ENCODE data around the gene ARGFX. TPM values are rescaled to one million over a fixed set of nuclear protein-coding genes. Genes with fewer than 3 reads are reported as not detected.

Gene ARGFX
- not detected for total RNA-seq

GRCh38 chr3:121567649-121568048 is at the start of gene ARGFX:
Gene ARGFX, plus strand, starts transcription at chr3:121567949. Its CDS starts 2,765 bp downstream, at chr3:121570714.
- intact Hi-C loops (cut with DNase I; ENCODE audit: low total_unique reads): no loop called here
- H3K4me3 ChIP-seq (ENCODE audit: low read depth, poor library complexity, severe bottlenecking): no peak within 1 kb of the TSS
- WGBS, 2 donors: 92 to 93% methylated on average over 5 of the region's 5 CpGs
- no peak for TF ChIP-seq POLR2A (IDR thresholded peaks at IDR 0.05)
- TF ChIP-seq CTCF (IDR thresholded peaks at IDR 0.05): no peak
- no peak for DNase-seq (ENCODE audit: low spot score in 2 of 2)

GRCh38 chr3:121517953-121518655 is 49.6 kb upstream of the ARGFX start:
- intact Hi-C loops (cut with DNase I; ENCODE audit: low total_unique reads): no loop called here
- 91% methylated on average over 5 of the region's 5 CpGs for WGBS, 2 donors
- no peak for TF ChIP-seq CTCF (IDR thresholded peaks at IDR 0.05)
- no peak for TF ChIP-seq POLR2A (IDR thresholded peaks at IDR 0.05)
- no peak overlapping the region for H3K4me3 ChIP-seq (ENCODE audit: low read depth, poor library complexity, severe bottlenecking)
- DNase-seq (ENCODE audit: low spot score in 2 of 2): no peak

- no peak for DNase-seq (ENCODE audit: low spot score in 2 of 2)
- no peak overlapping the region for H3K4me3 ChIP-seq (ENCODE audit: low read depth, poor library complexity, severe bottlenecking)
- WGBS, 2 donors: 94 to 97% methylated on average over 3 of the region's 3 CpGs
- no peak for TF ChIP-seq POLR2A (IDR thresholded peaks at IDR 0.05)
- TF ChIP-seq CTCF (IDR thresholded peaks at IDR 0.05): no peak
- intact Hi-C loops (cut with DNase I; ENCODE audit: low total_unique reads): no loop called here
These were observed 47.2 kb upstream of the ARGFX start for GRCh38 chr3:121520510-121520909.

GRCh38 chr3:121529308-121529707 is 38.4 kb upstream of the ARGFX start:
- intact Hi-C loops (cut with DNase I; ENCODE audit: low total_unique reads): no loop called here
- DNase-seq (ENCODE audit: low spot score in 2 of 2): no peak
- H3K4me3 ChIP-seq (ENCODE audit: low read depth, poor library complexity, severe bottlenecking): no peak overlapping the region
- TF ChIP-seq POLR2A (IDR thresholded peaks at IDR 0.05) (no peak), CTCF (IDR thresholded peaks at IDR 0.05) (no peak)
- 82 to 89% methylated on average over 3 of the region's 3 CpGs for WGBS, 2 donors

- intact Hi-C loops (cut with DNase I; ENCODE audit: low total_unique reads): no loop called here
- H3K4me3 ChIP-seq (ENCODE audit: low read depth, poor library complexity, severe bottlenecking): no peak overlapping the region
- no peak for DNase-seq (ENCODE audit: low spot score in 2 of 2)
- TF ChIP-seq CTCF (IDR thresholded peaks at IDR 0.05): no peak
- TF ChIP-seq POLR2A (IDR thresholded peaks at IDR 0.05): no peak
These were observed 36.5 kb upstream of the ARGFX start for GRCh38 chr3:121531269-121531668.

GRCh38 chr3:121542924-121543323 is 24.8 kb upstream of the ARGFX start:
- no peak for TF ChIP-seq CTCF (IDR thresholded peaks at IDR 0.05)
- TF ChIP-seq POLR2A (IDR thresholded peaks at IDR 0.05): no peak
- H3K4me3 ChIP-seq (ENCODE audit: low read depth, poor library complexity, severe bottlenecking): no peak overlapping the region
- intact Hi-C loops (cut with DNase I; ENCODE audit: low total_unique reads): no loop called here
- DNase-seq (ENCODE audit: low spot score in 2 of 2): no peak
